HepG2 (cell line): ENCODE measurements around the gene CYB561. TPM values are rescaled to one million over a fixed set of nuclear protein-coding genes. Genes with fewer than 3 reads are reported as not detected.

Experiments used
- AHR ChIP-seq: IDR thresholded peaks from 2 replicates; pipeline ENCODE4 v1.6.1; 2018; ENCODE audit warnings: missing genetic modification reagents, missing compliant biosample characterization
- HNF1A ChIP-seq, 2 experiments: sonication (generic) in 1 of 2; formaldehyde crosslinking in 1 of 2; IDR thresholded peaks; 2 replicates each; pipeline versions ENCODE4 v1.4.0 to v1.6.1; 2016 to 2020; ENCODE audit warnings: borderline replicate concordance in 1 of 2, low read depth in 1 of 2, mild to moderate bottlenecking in 1 of 2, missing genetic modification reagents in 1 of 2
- NRL ChIP-seq: sonication (generic); formaldehyde crosslinking; IDR thresholded peaks from 2 replicates; pipeline ENCODE4 v1.5.0; 2020; ENCODE audit warnings: missing genetic modification reagents, mild to moderate bottlenecking, moderate library complexity, borderline replicate concordance
- PAWR ChIP-seq: sonication (generic); formaldehyde crosslinking; IDR thresholded peaks from 2 replicates; pipeline ENCODE4 v1.4.0; 2020; ENCODE audit warnings: missing genetic modification reagents, mild to moderate bottlenecking, borderline replicate concordance
- PHF20 ChIP-seq: sonication (generic); formaldehyde crosslinking; IDR thresholded peaks from 2 replicates; pipeline ENCODE4 v1.5.0; 2020; ENCODE audit warnings: mild to moderate bottlenecking, missing genetic modification reagents
- SALL2 ChIP-seq: sonication (generic); formaldehyde crosslinking; IDR thresholded peaks from 2 replicates; pipeline ENCODE4 v1.8.1; 2023; ENCODE audit warnings: mild to moderate bottlenecking, missing genetic modification reagents, inconsistent platforms
- SIX4 ChIP-seq: sonication (generic); formaldehyde crosslinking; IDR thresholded peaks from 2 replicates; pipeline ENCODE4 v1.4.0; 2020; ENCODE audit warnings: missing genetic modification reagents
- ZBTB34 ChIP-seq: sonication (generic); formaldehyde crosslinking; IDR thresholded peaks from 2 replicates; pipeline ENCODE4 v1.8.0; 2022; ENCODE audit warnings: mild to moderate bottlenecking, missing genetic modification reagents
- ZNF234 ChIP-seq: sonication (generic); formaldehyde crosslinking; conservative IDR thresholded peaks from 2 replicates; pipeline ENCODE4 v1.5.1; 2020; ENCODE audit warnings: mild to moderate bottlenecking, missing genetic modification reagents
- ZNF343 ChIP-seq: sonication (generic); formaldehyde crosslinking; IDR thresholded peaks from 2 replicates; pipeline ENCODE4 v1.4.0; 2020; ENCODE audit warnings: mild to moderate bottlenecking, missing genetic modification reagents
- ZNF383 ChIP-seq: sonication (generic); formaldehyde crosslinking; IDR thresholded peaks from 2 replicates; pipeline ENCODE4 v1.4.0; 2020; ENCODE audit warnings: missing genetic modification reagents, mild to moderate bottlenecking, borderline replicate concordance
- ZNF496 ChIP-seq: sonication (generic); formaldehyde crosslinking; IDR thresholded peaks from 2 replicates; pipeline ENCODE4 v1.8.1; 2023; ENCODE audit warnings: mild to moderate bottlenecking, moderate library complexity, missing genetic modification reagents; ENCODE audit not compliant: insufficient replicate concordance
- ZNF543 ChIP-seq: sonication (generic); formaldehyde crosslinking; IDR thresholded peaks from 2 replicates; pipeline ENCODE4 v1.4.0; 2020; ENCODE audit warnings: mild to moderate bottlenecking, missing genetic modification reagents
- ZNF598 ChIP-seq: sonication (generic); formaldehyde crosslinking; IDR thresholded peaks from 2 replicates; pipeline ENCODE4 v1.5.1; 2020; ENCODE audit warnings: mild to moderate bottlenecking, missing genetic modification reagents, borderline replicate concordance
- ZNF670 ChIP-seq: sonication (generic); formaldehyde crosslinking; IDR thresholded peaks from 2 replicates; pipeline ENCODE4 v1.8.0; 2022; ENCODE audit warnings: mild to moderate bottlenecking, missing genetic modification reagents, borderline replicate concordance
- ZNF747 ChIP-seq: sonication (generic); formaldehyde crosslinking; IDR thresholded peaks from 2 replicates; pipeline ENCODE4 v1.8.1; 2023; ENCODE audit warnings: missing genetic modification reagents, mild to moderate bottlenecking, borderline replicate concordance
- ZNF891 ChIP-seq: sonication (generic); formaldehyde crosslinking; IDR thresholded peaks from 2 replicates; pipeline ENCODE4 v1.5.0; 2020; ENCODE audit warnings: mild to moderate bottlenecking, missing genetic modification reagents
- ZSCAN29 ChIP-seq: sonication (generic); formaldehyde crosslinking; conservative IDR thresholded peaks from 2 replicates; pipeline ENCODE4 v1.4.0; 2020; ENCODE audit warnings: mild to moderate bottlenecking, missing genetic modification reagents
- polyA plus RNA-seq, 8 experiments: library from polyadenylated mRNA; depleted of rRNA in 3 of 8; stranded (reverse) in 7 of 8; unstranded in 1 of 8; fragments of >200 nt; fragmentation: Illumina TruSeq in 4 of 8; extraction: Trizol in 4 of 8; gene quantifications; 2 replicates each; pipeline versions ENCODE4 v1.2.1 to v1.2.3, GENCODE V29; 2011 to 2016; ENCODE audit warnings: low read depth in 4 of 8, missing spikeins in 1 of 8, mixed read lengths in 1 of 8; ENCODE audit not compliant: insufficient read depth in 1 of 8
- total RNA-seq, 5 experiments: library from RNA; depleted of rRNA; stranded (reverse); fragments of >200 nt; fragmentation: Illumina TruSeq; extraction: Trizol; gene quantifications; 2 replicates each; pipeline ENCODE4 v1.2.3, GENCODE V29; 2016; ENCODE audit warnings: low read depth in 1 of 5
- TF ChIP-seq, protein P1 (sequence below): IDR thresholded peaks from 2 replicates; pipeline ENCODE4 v1.6.1; 2016; ENCODE audit warnings: missing compliant biosample characterization, missing genetic modification reagents, borderline replicate concordance
- TF ChIP-seq, protein P2 (sequence below): sonication (generic); formaldehyde crosslinking; IDR thresholded peaks from 2 replicates; pipeline ENCODE4 v1.9.0; 2021; ENCODE audit warnings: missing genetic modification reagents, mild to moderate bottlenecking, borderline replicate concordance

The CYB561 gene
- total and polyA plus RNA-seq, 2 of the 13 experiments (the other 11 are each of a cell fraction or from before 2014, with no cell fraction given) = 1.5 to 6.7 TPM

- TF ChIP-seq HNF1A (IDR thresholded peaks at IDR 0.05; ENCODE audit: low read depth) (no peak), HNF1A (CRISPR knock-in tag; IDR thresholded peaks at IDR 0.05; ENCODE audit: borderline replicate concordance) (peak; percentile 70; the same call in 1 of the 2 replicates), AHR (CRISPR knock-in tag) (0 out of 2 replicates have a peak, but pooled peaks have one; percentile 49), NRL (CRISPR knock-in tag) (peak; percentile 51; the same call in 1 of the 2 replicates), PAWR (0 out of 2 replicates have a peak, but pooled peaks have one; percentile 46), SIX4 (CRISPR knock-in tag) (peak; percentile 87), SALL2 (CRISPR knock-in tag) (0 out of 2 replicates have a peak, but pooled peaks have one; percentile 10), ZNF891 (CRISPR knock-in tag) (no peak), ZNF383 (CRISPR knock-in tag) (peak; percentile 90; the same call in 1 of the 2 replicates), ZNF234 (CRISPR knock-in tag) (0 out of 2 replicates have a peak, but pooled peaks have one; percentile 71), ZNF343 (peak; percentile 93), PHF20 (CRISPR knock-in tag) (no peak), ZNF496 (CRISPR knock-in tag) (no peak), ZSCAN29 (CRISPR knock-in tag) (peak; percentile 79; the same call in 1 of the 2 replicates), ZNF670 (CRISPR knock-in tag) (no peak), ZNF543 (peak; percentile 89), ZBTB34 (CRISPR knock-in tag) (no peak), ZNF598 (CRISPR knock-in tag) (0 out of 2 replicates have a peak, but pooled peaks have one; percentile 31), ZNF747 (CRISPR knock-in tag) (no peak)
- TF ChIP-seq, protein P1, sequence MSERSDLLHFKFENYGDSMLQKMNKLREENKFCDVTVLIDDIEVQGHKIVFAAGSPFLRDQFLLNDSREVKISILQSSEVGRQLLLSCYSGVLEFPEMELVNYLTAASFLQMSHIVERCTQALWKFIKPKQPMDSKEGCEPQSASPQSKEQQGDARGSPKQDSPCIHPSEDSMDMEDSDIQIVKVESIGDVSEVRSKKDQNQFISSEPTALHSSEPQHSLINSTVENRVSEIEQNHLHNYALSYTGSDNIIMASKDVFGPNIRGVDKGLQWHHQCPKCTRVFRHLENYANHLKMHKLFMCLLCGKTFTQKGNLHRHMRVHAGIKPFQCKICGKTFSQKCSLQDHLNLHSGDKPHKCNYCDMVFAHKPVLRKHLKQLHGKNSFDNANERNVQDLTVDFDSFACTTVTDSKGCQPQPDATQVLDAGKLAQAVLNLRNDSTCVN = peak; percentile 76; the same call in 1 of the 2 replicates
- TF ChIP-seq, protein P2, sequence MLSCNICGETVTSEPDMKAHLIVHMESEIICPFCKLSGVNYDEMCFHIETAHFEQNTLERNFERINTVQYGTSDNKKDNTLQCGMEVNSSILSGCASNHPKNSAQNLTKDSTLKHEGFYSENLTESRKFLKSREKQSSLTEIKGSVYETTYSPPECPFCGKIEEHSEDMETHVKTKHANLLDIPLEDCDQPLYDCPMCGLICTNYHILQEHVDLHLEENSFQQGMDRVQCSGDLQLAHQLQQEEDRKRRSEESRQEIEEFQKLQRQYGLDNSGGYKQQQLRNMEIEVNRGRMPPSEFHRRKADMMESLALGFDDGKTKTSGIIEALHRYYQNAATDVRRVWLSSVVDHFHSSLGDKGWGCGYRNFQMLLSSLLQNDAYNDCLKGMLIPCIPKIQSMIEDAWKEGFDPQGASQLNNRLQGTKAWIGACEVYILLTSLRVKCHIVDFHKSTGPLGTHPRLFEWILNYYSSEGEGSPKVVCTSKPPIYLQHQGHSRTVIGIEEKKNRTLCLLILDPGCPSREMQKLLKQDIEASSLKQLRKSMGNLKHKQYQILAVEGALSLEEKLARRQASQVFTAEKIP (CRISPR knock-in tag) = no peak
Observed at GRCh38 chr17:63445571-63445953, 544 bp downstream of the CYB561 start (continued).
